ENCODE data around the gene DIAPH3.
"Not testable (repeated sequence)": the region's sequence is repeated elsewhere in the genome, so short reads cannot be mapped to it uniquely, and the experiment has no call there.

The DIAPH3 gene

GRCh38 chr13:60094385-60095088 is 69.2 kb downstream of the DIAPH3 start:
- DNase-seq (ENCODE audit: insufficient read length, low spot score): no peak
- no peak for TF ChIP-seq POLR2A (IDR thresholded peaks at IDR 0.05; ENCODE audit: low read depth, low read length)
- peak; percentile 53 for FAIRE-seq

- FAIRE-seq (peak; percentile 15), DNase-seq (ENCODE audit: insufficient read length, low spot score) (no peak)
- no peak for TF ChIP-seq POLR2A (IDR thresholded peaks at IDR 0.05; ENCODE audit: low read depth, low read length)
Measured at GRCh38 chr13:60093425-60094019, 70.2 kb downstream of the DIAPH3 start.

GRCh38 chr13:60091573-60091972 is 72.2 kb downstream of the DIAPH3 start:
- FAIRE-seq (no peak), DNase-seq (ENCODE audit: insufficient read length, low spot score) (no peak)
- no peak for TF ChIP-seq POLR2A (IDR thresholded peaks at IDR 0.05; ENCODE audit: low read depth, low read length)

- no peak for FAIRE-seq
Measured at GRCh38 chr13:60090574-60090973, 73.2 kb downstream of the DIAPH3 start.

GRCh38 chr13:60083780-60084179 is 79.9 kb downstream of the DIAPH3 start:
- DNase-seq (ENCODE audit: insufficient read length, low spot score); FAIRE-seq: not testable (repeated sequence)

More at GRCh38 chr13:60090574-60090973, 73.2 kb downstream of the DIAPH3 start:
- TF ChIP-seq POLR2A (IDR thresholded peaks at IDR 0.05; ENCODE audit: low read depth, low read length): no peak
- no peak for DNase-seq (ENCODE audit: insufficient read length, low spot score)

GRCh38 chr13:60080850-60081249 is 82.9 kb downstream of the DIAPH3 start:
- DNase-seq (ENCODE audit: insufficient read length, low spot score) (no peak), FAIRE-seq (no peak)
- TF ChIP-seq POLR2A (IDR thresholded peaks at IDR 0.05; ENCODE audit: low read depth, low read length): no peak

- TF ChIP-seq POLR2A (IDR thresholded peaks at IDR 0.05; ENCODE audit: low read depth, low read length): no peak
- no peak for DNase-seq (ENCODE audit: insufficient read length, low spot score)
- FAIRE-seq: no peak
Measured at GRCh38 chr13:60078226-60078625, 85.5 kb downstream of the DIAPH3 start.

GRCh38 chr13:60075850-60076249 is 87.9 kb downstream of the DIAPH3 start:
- DNase-seq (ENCODE audit: insufficient read length, low spot score): no peak
- no peak for TF ChIP-seq POLR2A (IDR thresholded peaks at IDR 0.05; ENCODE audit: low read depth, low read length)
- FAIRE-seq: no peak

- no peak for TF ChIP-seq POLR2A (IDR thresholded peaks at IDR 0.05; ENCODE audit: low read depth, low read length)
- no peak for DNase-seq (ENCODE audit: insufficient read length, low spot score)
- FAIRE-seq: peak; percentile 36
Measured at GRCh38 chr13:60074397-60074796, 89.3 kb downstream of the DIAPH3 start.

- FAIRE-seq: no peak
Measured at GRCh38 chr13:60066226-60066625, 97.5 kb downstream of the DIAPH3 start.

GRCh38 chr13:60062502-60062901 is 101.2 kb downstream of the DIAPH3 start:
- peak; percentile 45 for FAIRE-seq
- DNase-seq (ENCODE audit: insufficient read length, low spot score): no peak
- no peak for TF ChIP-seq POLR2A (IDR thresholded peaks at IDR 0.05; ENCODE audit: low read depth, low read length)

More at GRCh38 chr13:60066226-60066625, 97.5 kb downstream of the DIAPH3 start:
- no peak for DNase-seq (ENCODE audit: insufficient read length, low spot score)
- TF ChIP-seq POLR2A (IDR thresholded peaks at IDR 0.05; ENCODE audit: low read depth, low read length): no peak

- no peak for DNase-seq (ENCODE audit: insufficient read length, low spot score)
- no peak for TF ChIP-seq POLR2A (IDR thresholded peaks at IDR 0.05; ENCODE audit: low read depth, low read length)
- FAIRE-seq: no peak
Measured at GRCh38 chr13:60061737-60062136, 102.0 kb downstream of the DIAPH3 start.

GRCh38 chr13:60051754-60052285 is 111.9 kb downstream of the DIAPH3 start:
- no peak for TF ChIP-seq POLR2A (IDR thresholded peaks at IDR 0.05; ENCODE audit: low read depth, low read length)
- no peak for DNase-seq (ENCODE audit: insufficient read length, low spot score)
- no peak for FAIRE-seq

GRCh38 chr13:60048353-60048752 is 115.4 kb downstream of the DIAPH3 start:
- FAIRE-seq; DNase-seq (ENCODE audit: insufficient read length, low spot score): not testable (repeated sequence)

GRCh38 chr13:60047918-60048317 is 115.8 kb downstream of the DIAPH3 start:
- no peak for TF ChIP-seq POLR2A (IDR thresholded peaks at IDR 0.05; ENCODE audit: low read depth, low read length)
- DNase-seq (ENCODE audit: insufficient read length, low spot score) (peak; percentile 1), FAIRE-seq (no peak)

All from H54 (cell line).